Activated CD4-positive, alpha-beta T cell treated with anti-CD3 and anti-CD28 coated beads, Interleukin-2, amount 10 ng/mL, durations not matched to agents 24 days and 14 days (primary cell): ENCODE measurements around the gene KNDC1. TPM values are rescaled to one million over a fixed set of nuclear protein-coding genes. Genes with fewer than 3 reads are reported as not detected.

ENCODE experiments used
- DNase-seq: peaks from one replicate; pipeline ENCODE4 v3.0.0; 2022
- H3K27ac Mint-ChIP-seq: one replicate; pipeline ENCODE4 v1.8.0; 2022; ENCODE audit warnings: mild to moderate bottlenecking, mixed read lengths
- H3K27me3 Mint-ChIP-seq: one replicate; pipeline ENCODE4 v1.8.0; 2022; ENCODE audit warnings: mixed read lengths
- H3K36me3 Mint-ChIP-seq: one replicate; pipeline ENCODE4 v1.8.0; 2022; ENCODE audit warnings: low read depth, mild to moderate bottlenecking, mixed read lengths
- H3K4me1 Mint-ChIP-seq: one replicate; pipeline ENCODE4 v1.8.0; 2021; ENCODE audit warnings: mixed read lengths
- H3K4me3 Mint-ChIP-seq: one replicate; pipeline ENCODE4 v1.8.0; 2022; ENCODE audit warnings: mild to moderate bottlenecking, moderate library complexity, mixed read lengths
- H3K9me3 Mint-ChIP-seq: one replicate; pipeline ENCODE4 v1.8.0; 2021; ENCODE audit warnings: mixed read lengths
- intact Hi-C: fragments of 100-400 bp; cut with micrococcal nuclease; formaldehyde crosslinking; loops from one replicate; pipeline ENCODE4 v1.15.1; 2023
- total RNA-seq: library from RNA; stranded (reverse); gene quantifications from 2 replicates; pipeline ENCODE4 v1.2.3, GENCODE V29; 2022

The KNDC1 gene
- total RNA-seq, 1 donor from 2014 or later: 0.19 TPM

DNA sequence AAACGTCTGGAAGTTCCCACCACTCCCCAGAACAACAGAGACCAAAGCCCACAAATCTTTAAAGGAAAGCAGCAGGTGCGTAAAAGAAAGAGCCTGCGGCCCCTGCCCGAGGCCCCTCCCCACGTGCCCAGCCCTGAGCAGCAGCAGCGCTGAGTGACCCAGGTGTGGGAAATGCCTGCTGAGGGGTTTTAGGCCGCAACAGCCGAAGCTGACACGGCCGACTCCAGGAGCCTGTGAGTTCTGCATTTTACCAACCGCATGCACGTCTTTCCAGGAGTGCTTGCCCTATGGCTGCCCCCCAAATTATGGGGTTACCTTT lies 1.6 kb upstream of the KNDC1 start:
- intact Hi-C loops: no loop called here
- Mint-ChIP-seq H3K4me1 (no peaks in the 10 kb centered on the region), H3K9me3 (no peaks in the 10 kb centered on the region), H3K27me3 (peaks cover 8% of the 10 kb centered on the region), H3K4me3 (no peak overlapping the region), H3K36me3 (no peaks in the 10 kb centered on the region), H3K27ac (no peak overlapping the region)
- no peak for DNase-seq

DNA sequence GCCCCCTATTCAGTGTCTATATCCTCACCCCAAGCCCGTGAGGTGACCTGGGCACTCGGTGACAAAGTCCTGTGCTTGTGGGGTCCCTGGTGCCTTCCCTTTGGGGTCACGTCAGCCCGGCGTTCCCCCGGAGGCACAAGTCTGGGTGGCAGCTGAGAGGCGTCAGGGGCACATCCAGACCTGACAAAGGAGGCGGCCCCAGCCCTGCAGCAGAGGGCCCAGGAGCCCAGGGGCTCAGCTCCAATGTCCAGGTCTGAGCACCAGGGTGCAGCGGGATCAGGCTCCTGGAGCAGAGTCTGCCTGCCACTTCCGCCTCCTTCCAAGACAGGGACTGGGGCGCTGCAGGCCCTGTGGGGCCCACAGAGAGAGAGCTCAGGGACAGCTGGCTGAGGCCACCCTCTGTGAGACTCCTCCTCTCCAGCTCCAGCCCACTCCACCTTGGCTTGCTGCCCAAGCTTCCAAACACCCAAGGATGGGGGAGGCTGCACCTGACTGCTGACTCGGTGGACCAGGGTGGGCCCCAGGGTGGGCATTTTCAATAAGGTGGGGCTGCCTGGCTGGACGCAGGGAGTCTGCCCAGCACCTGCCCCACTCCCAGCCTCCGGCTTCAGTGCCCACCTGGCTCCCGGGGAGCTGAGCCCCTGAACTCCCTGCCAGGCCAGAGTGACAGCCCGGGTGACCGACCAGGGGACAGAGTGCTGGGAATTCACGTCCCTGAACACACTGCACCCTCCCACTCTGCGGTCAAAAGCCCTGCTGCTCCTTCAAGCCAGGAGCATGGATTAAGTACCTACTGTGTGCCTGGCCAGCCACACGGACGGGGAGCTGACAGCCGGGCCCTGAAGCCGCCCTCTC lies 1.0 kb upstream of the KNDC1 start:
- Mint-ChIP-seq H3K36me3 (no peaks in the 10 kb centered on the region), H3K27ac (no peak overlapping the region), H3K27me3 (peaks cover 8% of the 10 kb centered on the region), H3K4me1 (no peaks in the 10 kb centered on the region), H3K9me3 (no peaks in the 10 kb centered on the region), H3K4me3 (no peak overlapping the region)
- intact Hi-C loops: no loop called here
- DNase-seq: no peak

- Mint-ChIP-seq H3K9me3 (no peaks in the 10 kb centered on the region), H3K4me1 (no peaks in the 10 kb centered on the region), H3K27me3 (peaks cover 6% of the 10 kb centered on the region), H3K4me3 (no peak overlapping the region), H3K27ac (no peak overlapping the region), H3K36me3 (no peaks in the 10 kb centered on the region)
- intact Hi-C loops: no loop called here
- DNase-seq: no peak
These were observed 439 bp upstream of the KNDC1 start for GRCh38 chr10:133159611-133159949.

DNA sequence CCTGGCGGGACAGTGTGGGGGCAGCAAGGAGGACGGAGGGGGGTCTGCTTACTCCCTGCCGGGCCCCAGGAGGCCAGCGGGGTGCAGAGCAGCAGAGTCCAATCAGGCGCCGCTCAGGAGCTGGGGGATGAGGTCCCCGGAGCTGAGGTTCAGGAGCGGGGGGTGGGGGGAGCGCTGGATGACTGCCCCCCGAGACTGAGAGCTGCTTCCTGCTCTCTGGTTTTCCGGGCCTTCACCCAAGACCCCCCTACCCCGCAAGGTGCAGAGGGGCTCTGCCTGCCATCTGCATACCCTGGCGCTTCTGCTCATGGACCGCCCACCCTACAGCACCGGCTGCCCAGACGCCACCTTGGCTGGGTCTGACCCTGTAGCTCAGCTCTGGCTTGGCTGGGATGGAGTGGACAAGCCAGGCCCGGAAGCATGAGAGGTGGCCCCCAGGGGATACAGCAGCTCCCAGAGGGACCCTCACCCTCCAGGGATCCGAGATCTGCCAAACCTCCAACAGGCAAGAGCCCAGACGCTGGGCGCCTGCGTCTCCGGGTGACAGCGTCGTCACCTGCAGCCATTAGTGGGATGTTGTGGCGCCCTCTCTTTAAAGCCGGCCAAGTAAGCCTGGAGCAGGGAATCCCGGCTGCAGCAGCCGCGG lies 930 bp downstream of the KNDC1 start:
- Mint-ChIP-seq H3K9me3 (no peaks in the 10 kb centered on the region), H3K4me1 (no peaks in the 10 kb centered on the region), H3K27me3 (peaks cover 6% of the 10 kb centered on the region), H3K36me3 (no peaks in the 10 kb centered on the region), H3K27ac (no peak overlapping the region), H3K4me3 (peak overlapping the region; percentile 34)
- DNase-seq: no peak
- intact Hi-C loops: no loop called here

DNA sequence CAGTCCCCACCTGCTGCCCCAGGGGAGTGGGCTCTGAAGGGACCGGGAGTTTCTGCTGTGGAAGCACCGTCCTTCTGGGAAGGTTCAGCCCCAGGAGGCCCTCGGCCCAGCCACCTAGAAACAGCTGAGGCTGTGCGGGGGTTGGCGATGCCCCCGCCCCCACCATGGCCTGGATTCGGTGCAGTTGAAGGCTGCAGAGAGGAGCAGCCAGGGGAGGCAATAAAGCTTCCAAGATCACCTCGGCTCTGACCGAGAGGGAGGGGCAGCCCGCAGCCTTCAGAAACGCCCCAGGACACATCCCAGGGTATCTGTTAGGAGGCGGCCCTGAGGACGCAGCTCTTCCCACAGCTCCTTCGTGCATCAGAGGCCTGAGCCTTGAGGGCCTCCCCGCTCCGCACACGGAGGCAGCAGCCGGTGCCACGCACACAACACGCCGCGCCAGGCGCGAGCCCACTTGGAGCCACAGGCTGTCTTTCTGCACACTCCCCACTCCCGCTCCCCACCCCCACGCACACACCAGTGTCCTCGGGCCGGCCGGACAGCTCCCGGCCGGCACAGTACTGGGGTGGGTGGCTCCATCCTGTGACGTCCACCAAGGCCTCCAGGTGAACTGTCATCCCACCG lies 1.6 kb downstream of the KNDC1 start:
- Mint-ChIP-seq H3K27me3 (peaks cover 6% of the 10 kb centered on the region), H3K27ac (no peak overlapping the region), H3K4me1 (no peaks in the 10 kb centered on the region), H3K4me3 (no peak overlapping the region), H3K9me3 (no peaks in the 10 kb centered on the region), H3K36me3 (no peaks in the 10 kb centered on the region)
- intact Hi-C loops: no loop called here
- no peak for DNase-seq

DNA sequence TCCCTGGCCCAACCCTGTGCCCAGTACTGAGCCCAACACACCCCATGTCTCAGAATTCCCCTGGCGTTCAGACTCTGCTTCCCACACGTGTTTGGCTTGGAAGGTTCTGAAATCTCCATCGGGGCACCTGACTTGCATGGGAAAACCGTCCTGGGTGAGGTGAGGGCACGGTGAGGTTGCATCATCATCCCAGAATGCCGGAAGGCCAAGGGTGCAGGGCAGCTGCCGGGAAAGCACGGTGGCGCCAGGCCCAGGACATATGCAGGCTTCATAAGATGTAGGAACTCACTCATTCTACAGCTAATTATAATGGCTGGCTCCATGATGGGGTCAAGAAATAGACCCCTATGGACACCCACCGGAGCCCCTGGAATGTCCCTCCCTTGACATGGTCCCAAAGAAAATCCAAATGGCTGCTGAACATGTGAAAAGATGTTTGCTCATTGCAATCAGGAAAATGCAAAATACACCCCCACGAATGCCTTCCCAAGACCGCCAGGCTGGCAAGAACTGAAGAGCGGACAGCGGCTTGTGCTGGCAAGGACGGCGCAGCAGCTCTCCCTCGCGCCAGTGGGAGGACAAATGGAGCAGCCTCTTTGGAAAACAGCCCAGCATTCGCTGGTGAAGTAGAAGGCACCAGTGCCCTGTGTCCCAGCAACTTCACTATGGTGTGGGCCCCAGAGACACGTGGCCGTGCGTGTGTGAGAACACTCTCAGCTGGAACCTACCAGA lies 2.3 kb downstream of the KNDC1 start:
- no peak overlapping the region for H3K27ac Mint-ChIP-seq
- peaks cover 6% of the 10 kb centered on the region for H3K27me3 Mint-ChIP-seq
- intact Hi-C loops: no loop called here
- no peaks in the 10 kb centered on the region for H3K36me3 Mint-ChIP-seq
- no peaks in the 10 kb centered on the region for H3K4me1 Mint-ChIP-seq
- H3K9me3 Mint-ChIP-seq: no peaks in the 10 kb centered on the region
- no peak overlapping the region for H3K4me3 Mint-ChIP-seq
- DNase-seq: no peak

DNA sequence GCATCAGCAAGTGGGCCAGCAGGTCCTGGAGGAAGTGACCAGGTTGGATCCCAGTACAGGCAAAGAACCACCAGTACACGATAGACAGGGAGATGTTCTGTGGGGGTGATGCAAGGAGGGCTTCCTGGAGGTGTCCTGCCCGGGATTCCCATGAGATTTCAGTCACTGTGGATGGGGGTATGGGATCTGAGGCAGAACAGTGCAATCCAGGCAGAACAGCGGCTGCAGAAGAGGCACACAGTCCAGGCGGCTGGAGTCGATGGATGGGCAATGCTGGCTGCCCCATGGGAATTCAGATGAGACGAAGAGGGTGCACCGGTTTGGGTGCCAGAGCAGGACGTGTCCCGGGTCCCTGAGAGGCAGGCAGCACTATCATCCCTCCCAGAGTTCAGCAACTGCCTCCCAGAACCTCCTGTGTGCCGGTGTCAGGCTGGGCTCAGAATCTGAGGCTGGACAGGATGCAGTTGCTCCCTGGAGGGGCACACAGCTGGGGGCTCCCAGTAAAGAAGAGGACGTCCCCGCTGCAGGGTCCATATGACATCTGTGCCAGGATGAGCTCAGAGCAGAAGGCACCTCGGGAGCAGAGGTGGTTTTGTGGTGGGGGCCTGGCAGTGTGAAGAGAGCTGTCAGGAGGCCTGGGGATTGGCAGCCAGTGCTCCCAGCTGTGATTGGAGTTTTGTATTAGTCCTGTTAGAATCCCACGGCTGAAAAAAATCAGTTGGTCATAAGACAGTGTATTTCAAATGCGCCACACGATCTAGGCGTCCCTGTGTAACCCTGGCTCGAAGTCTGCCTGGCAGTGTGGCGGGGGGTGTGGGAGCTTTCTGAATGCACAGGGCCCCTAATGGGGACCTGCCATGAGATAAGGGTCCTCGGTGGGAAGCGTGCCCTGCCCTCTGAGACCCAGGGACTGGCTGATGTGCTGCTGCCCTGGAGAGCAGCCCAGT lies 3.2 kb downstream of the KNDC1 start:
- intact Hi-C loops: no loop called here

GRCh38 chr10:133163889-133164815 lies 4.1 kb downstream of the KNDC1 start:
- H3K4me3 Mint-ChIP-seq: no peak overlapping the region
- H3K4me1 Mint-ChIP-seq: no peaks in the 10 kb centered on the region
- intact Hi-C loops: no loop called here
- no peaks in the 10 kb centered on the region for H3K36me3 Mint-ChIP-seq
- no peak for DNase-seq
- H3K27me3 Mint-ChIP-seq: peaks cover 6% of the 10 kb centered on the region
- no peaks in the 10 kb centered on the region for H3K9me3 Mint-ChIP-seq
- H3K27ac Mint-ChIP-seq: no peak overlapping the region

More for the DNA sequence above, 3.2 kb downstream of the KNDC1 start:
- no peak for DNase-seq
- no peak overlapping the region for H3K27ac Mint-ChIP-seq
- H3K4me3 Mint-ChIP-seq: no peak overlapping the region
- H3K4me1 Mint-ChIP-seq: no peaks in the 10 kb centered on the region
- H3K9me3 Mint-ChIP-seq: no peaks in the 10 kb centered on the region
- no peaks in the 10 kb centered on the region for H3K36me3 Mint-ChIP-seq
- H3K27me3 Mint-ChIP-seq: peaks cover 6% of the 10 kb centered on the region

GRCh38 chr10:133164816-133165555 lies 5.0 kb downstream of the KNDC1 start:
- H3K9me3 Mint-ChIP-seq: peaks cover 3% of the 10 kb centered on the region
- intact Hi-C loops: no loop called here
- no peak overlapping the region for H3K27ac Mint-ChIP-seq
- no peak overlapping the region for H3K4me3 Mint-ChIP-seq
- H3K27me3 Mint-ChIP-seq: peaks cover 6% of the 10 kb centered on the region
- DNase-seq: no peak
- no peaks in the 10 kb centered on the region for H3K4me1 Mint-ChIP-seq
- H3K36me3 Mint-ChIP-seq: no peaks in the 10 kb centered on the region

- DNase-seq: no peak
- no peaks in the 10 kb centered on the region for H3K36me3 Mint-ChIP-seq
- H3K27me3 Mint-ChIP-seq: peaks cover 6% of the 10 kb centered on the region
- intact Hi-C loops: no loop called here
- no peak overlapping the region for H3K27ac Mint-ChIP-seq
- H3K4me3 Mint-ChIP-seq: no peak overlapping the region
- H3K4me1 Mint-ChIP-seq: no peaks in the 10 kb centered on the region
- peaks cover 3% of the 10 kb centered on the region for H3K9me3 Mint-ChIP-seq
These were observed 5.8 kb downstream of the KNDC1 start for GRCh38 chr10:133165556-133166503.

DNA sequence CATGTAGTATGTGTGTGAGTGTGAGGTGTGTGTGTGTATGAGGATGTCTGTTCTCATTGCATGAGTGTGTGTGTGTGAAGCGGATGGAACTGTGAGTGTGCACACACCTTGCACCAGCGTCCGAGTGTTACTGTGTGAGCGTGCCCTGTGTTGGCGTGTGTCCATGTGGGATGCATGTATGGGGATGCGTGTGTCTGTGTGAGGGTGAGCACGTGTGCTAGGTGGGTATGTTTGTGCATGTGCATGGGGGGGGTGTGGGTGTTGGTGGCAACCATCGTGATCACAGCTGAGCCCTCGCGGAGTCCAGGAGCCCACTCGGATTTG lies 6.4 kb downstream of the KNDC1 start:
- Mint-ChIP-seq H3K4me1 (no peaks in the 10 kb centered on the region), H3K36me3 (no peaks in the 10 kb centered on the region), H3K27me3 (peaks cover 2% of the 10 kb centered on the region), H3K4me3 (no peak overlapping the region), H3K9me3 (peaks cover 3% of the 10 kb centered on the region), H3K27ac (no peak overlapping the region)
- intact Hi-C loops: no loop called here
- no peak for DNase-seq
